ENCODE data around the gene SHISA8.

The SHISA8 gene

GRCh38 chr22:41910050-41911000 is 4.5 kb downstream of the SHISA8 start:
- Histone ChIP-seq H3K36me3 (ENCODE audit: control insufficient read depth, insufficient read depth, low read length) (peaks cover 6% of the 10 kb centered on the region), H3K9me3 (ENCODE audit: control insufficient read depth, insufficient read depth, low read length) (no peaks in the 10 kb centered on the region), H3K4me1 (ENCODE audit: control insufficient read depth, insufficient read depth, low read length) (no peaks in the 10 kb centered on the region), H3K4me3 (ENCODE audit: low read depth, low read length) (peak overlapping the region; percentile 13), H3K27me3 (ENCODE audit: control insufficient read depth, insufficient read depth, low read length) (peaks cover 64% of the 10 kb centered on the region), H3K9ac (ENCODE audit: low read depth, low read length) (no peak overlapping the region)

GRCh38 chr22:41909310-41910049 is 5.4 kb downstream of the SHISA8 start:
- Histone ChIP-seq H3K4me1 (ENCODE audit: control insufficient read depth, insufficient read depth, low read length) (no peaks in the 10 kb centered on the region), H3K27me3 (ENCODE audit: control insufficient read depth, insufficient read depth, low read length) (peaks cover 57% of the 10 kb centered on the region), H3K36me3 (ENCODE audit: control insufficient read depth, insufficient read depth, low read length) (peaks cover 14% of the 10 kb centered on the region), H3K9me3 (ENCODE audit: control insufficient read depth, insufficient read depth, low read length) (no peaks in the 10 kb centered on the region), H3K9ac (ENCODE audit: low read depth, low read length) (no peak overlapping the region), H3K4me3 (ENCODE audit: low read depth, low read length) (peak overlapping the region; percentile 13)

DNA sequence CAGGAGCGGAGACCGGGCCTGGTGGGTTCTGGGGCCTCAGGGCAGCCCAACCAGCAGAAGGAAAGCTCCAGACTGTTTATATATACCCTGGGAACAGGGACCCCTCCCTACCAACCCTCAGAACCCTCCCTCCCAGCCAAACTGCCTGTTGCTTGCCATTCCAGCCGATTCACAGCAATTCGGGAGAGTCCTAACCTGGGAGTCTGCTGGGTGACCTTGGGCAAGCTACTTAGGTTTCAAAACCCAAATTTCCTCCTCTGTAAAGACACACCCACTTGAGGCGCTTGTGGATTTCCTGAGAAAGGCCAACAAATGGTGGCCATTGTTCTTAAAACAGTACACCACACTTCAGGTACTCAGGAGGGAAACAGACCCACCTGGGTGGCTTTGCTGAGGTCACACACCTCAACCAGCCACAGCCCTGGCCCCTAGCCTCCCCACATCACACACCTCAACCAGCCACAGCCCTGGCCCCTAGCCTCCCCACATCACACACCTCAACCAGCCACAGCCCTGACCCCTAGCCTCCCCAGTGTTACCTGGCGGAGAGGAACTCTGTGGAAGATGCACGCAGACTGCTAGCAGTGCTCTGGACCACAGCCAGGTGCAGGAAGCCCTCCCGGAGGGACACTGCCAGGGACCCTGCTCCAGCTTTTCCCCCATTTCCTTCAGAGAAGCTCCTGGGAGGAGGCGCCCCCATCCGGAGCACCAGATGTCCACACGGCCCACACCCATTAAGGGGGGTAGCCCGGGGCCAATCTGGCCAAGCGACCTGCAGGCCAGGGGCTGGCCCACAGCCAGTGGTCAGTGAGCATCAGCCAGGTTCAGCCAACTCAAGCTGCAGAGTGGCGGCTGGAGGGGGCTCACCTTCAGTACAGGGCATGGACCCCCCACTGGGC is 6.2 kb downstream of the SHISA8 start:
- Histone ChIP-seq H3K36me3 (ENCODE audit: control insufficient read depth, insufficient read depth, low read length) (peaks cover 22% of the 10 kb centered on the region), H3K9me3 (ENCODE audit: control insufficient read depth, insufficient read depth, low read length) (no peaks in the 10 kb centered on the region), H3K4me1 (ENCODE audit: control insufficient read depth, insufficient read depth, low read length) (no peaks in the 10 kb centered on the region), H3K27me3 (ENCODE audit: control insufficient read depth, insufficient read depth, low read length) (peaks cover 54% of the 10 kb centered on the region), H3K4me3 (ENCODE audit: low read depth, low read length) (peak overlapping the region; percentile 13), H3K9ac (ENCODE audit: low read depth, low read length) (no peak overlapping the region)

GRCh38 chr22:41907436-41908401 is 7.2 kb downstream of the SHISA8 start:
- Histone ChIP-seq H3K4me1 (ENCODE audit: control insufficient read depth, insufficient read depth, low read length) (no peaks in the 10 kb centered on the region), H3K27me3 (ENCODE audit: control insufficient read depth, insufficient read depth, low read length) (peaks cover 45% of the 10 kb centered on the region), H3K9me3 (ENCODE audit: control insufficient read depth, insufficient read depth, low read length) (no peaks in the 10 kb centered on the region), H3K36me3 (ENCODE audit: control insufficient read depth, insufficient read depth, low read length) (peaks cover 29% of the 10 kb centered on the region), H3K4me3 (ENCODE audit: low read depth, low read length) (no peak overlapping the region), H3K9ac (ENCODE audit: low read depth, low read length) (no peak overlapping the region)

- peaks cover 36% of the 10 kb centered on the region for H3K27me3 ChIP-seq (ENCODE audit: control insufficient read depth, insufficient read depth, low read length)
- H3K36me3 ChIP-seq (ENCODE audit: control insufficient read depth, insufficient read depth, low read length): peaks cover 38% of the 10 kb centered on the region
- no peak overlapping the region for H3K9ac ChIP-seq (ENCODE audit: low read depth, low read length)
These were observed 8.1 kb downstream of the SHISA8 start for GRCh38 chr22:41906822-41907221.

GRCh38 chr22:41905411-41906202 is 9.3 kb downstream of the SHISA8 start:
- no peaks in the 10 kb centered on the region for H3K9me3 ChIP-seq (ENCODE audit: control insufficient read depth, insufficient read depth, low read length)
- no peak overlapping the region for H3K9ac ChIP-seq (ENCODE audit: low read depth, low read length)
- no peak overlapping the region for H3K4me3 ChIP-seq (ENCODE audit: low read depth, low read length)
- peaks cover 47% of the 10 kb centered on the region for H3K36me3 ChIP-seq (ENCODE audit: control insufficient read depth, insufficient read depth, low read length)
- H3K4me1 ChIP-seq (ENCODE audit: control insufficient read depth, insufficient read depth, low read length): no peaks in the 10 kb centered on the region
- H3K27me3 ChIP-seq (ENCODE audit: control insufficient read depth, insufficient read depth, low read length): peaks cover 23% of the 10 kb centered on the region

More at GRCh38 chr22:41906822-41907221, 8.1 kb downstream of the SHISA8 start:
- Histone ChIP-seq H3K4me1 (ENCODE audit: control insufficient read depth, insufficient read depth, low read length) (no peaks in the 10 kb centered on the region), H3K9me3 (ENCODE audit: control insufficient read depth, insufficient read depth, low read length) (no peaks in the 10 kb centered on the region), H3K4me3 (ENCODE audit: low read depth, low read length) (no peak overlapping the region)

DNA sequence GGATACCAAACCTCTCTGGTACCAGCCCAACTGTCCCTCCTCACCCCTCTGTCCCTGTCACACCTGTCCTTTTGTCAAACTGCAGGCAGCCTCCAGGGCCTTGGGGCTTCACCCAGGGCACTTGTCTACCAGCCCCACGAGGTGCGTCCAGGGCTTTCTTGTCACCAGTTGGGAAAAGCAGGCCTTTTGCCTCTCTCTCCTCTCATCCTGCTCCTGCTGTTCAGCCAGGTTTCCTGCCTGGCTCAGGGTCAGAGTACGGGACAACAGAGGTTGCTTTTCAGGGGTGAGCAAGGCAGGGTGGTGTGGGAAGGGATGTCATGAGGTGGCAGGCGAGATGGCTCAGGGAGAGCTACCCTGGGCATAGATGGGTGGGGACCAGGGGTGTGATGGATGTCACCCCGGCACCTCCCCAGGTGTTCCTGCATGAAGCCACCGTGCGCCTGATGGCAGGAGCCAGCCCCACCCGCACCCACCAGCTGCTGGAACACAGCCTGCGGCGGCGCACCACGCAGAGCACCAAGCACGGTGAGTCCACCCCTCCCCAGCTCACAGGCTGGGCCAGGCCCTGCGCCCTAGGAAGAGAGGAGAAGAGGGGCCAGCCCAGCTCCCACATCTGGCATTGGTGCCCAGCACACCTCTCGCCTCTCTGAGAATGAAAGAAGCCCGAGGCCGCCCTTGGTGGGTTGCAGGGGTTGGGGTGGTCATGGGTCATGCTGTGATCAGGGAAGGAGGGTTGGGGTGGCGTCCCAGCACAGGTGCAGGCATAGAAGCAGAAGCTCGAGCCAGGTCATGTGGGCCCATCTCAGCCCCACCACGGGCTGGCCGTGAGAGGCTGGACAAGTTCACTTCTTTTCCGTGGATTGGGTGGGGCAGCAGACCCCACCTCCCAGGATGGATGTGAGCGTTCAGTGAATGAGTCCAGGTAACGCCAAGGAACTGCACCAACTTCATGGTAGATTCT is 10.1 kb downstream of the SHISA8 start:
- Histone ChIP-seq H3K4me1 (ENCODE audit: control insufficient read depth, insufficient read depth, low read length) (no peaks in the 10 kb centered on the region), H3K27me3 (ENCODE audit: control insufficient read depth, insufficient read depth, low read length) (peaks cover 19% of the 10 kb centered on the region), H3K4me3 (ENCODE audit: low read depth, low read length) (no peak overlapping the region), H3K9me3 (ENCODE audit: control insufficient read depth, insufficient read depth, low read length) (no peaks in the 10 kb centered on the region), H3K9ac (ENCODE audit: low read depth, low read length) (no peak overlapping the region), H3K36me3 (ENCODE audit: control insufficient read depth, insufficient read depth, low read length) (peaks cover 55% of the 10 kb centered on the region)

DNA sequence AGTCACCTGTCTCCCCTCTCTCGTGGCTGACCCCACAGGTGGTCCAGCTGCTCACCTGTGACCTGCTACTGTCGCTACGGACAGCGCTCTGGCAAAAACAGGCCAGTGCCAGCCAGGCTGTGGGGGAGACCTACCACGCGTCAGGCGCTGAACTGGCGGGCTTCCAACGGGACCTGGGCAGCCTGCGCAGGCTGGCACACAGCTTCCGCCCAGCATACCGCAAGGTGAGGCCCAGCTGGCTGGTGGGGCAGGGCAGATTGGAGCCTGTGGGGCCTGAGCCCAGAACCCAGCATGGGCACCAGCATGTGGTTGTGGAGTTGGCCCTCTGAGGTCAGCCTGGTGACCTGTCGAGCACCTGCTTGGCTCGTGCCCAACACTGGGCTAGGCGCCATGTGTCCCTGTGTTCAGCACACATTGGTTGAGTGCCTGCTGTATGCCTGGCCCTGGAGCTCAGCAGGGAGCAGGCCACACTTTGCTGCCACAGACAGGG is 11.9 kb downstream of the SHISA8 start:
- no peak overlapping the region for H3K9ac ChIP-seq (ENCODE audit: low read depth, low read length)

GRCh38 chr22:41902016-41902415 is 12.9 kb downstream of the SHISA8 start:
- no peaks in the 10 kb centered on the region for H3K27me3 ChIP-seq (ENCODE audit: control insufficient read depth, insufficient read depth, low read length)
- no peaks in the 10 kb centered on the region for H3K4me1 ChIP-seq (ENCODE audit: control insufficient read depth, insufficient read depth, low read length)
- no peaks in the 10 kb centered on the region for H3K9me3 ChIP-seq (ENCODE audit: control insufficient read depth, insufficient read depth, low read length)
- H3K36me3 ChIP-seq (ENCODE audit: control insufficient read depth, insufficient read depth, low read length): peaks cover 77% of the 10 kb centered on the region
- no peak overlapping the region for H3K4me3 ChIP-seq (ENCODE audit: low read depth, low read length)
- H3K9ac ChIP-seq (ENCODE audit: low read depth, low read length): no peak overlapping the region

More for the DNA sequence above, 11.9 kb downstream of the SHISA8 start:
- Histone ChIP-seq H3K4me1 (ENCODE audit: control insufficient read depth, insufficient read depth, low read length) (no peaks in the 10 kb centered on the region), H3K36me3 (ENCODE audit: control insufficient read depth, insufficient read depth, low read length) (peaks cover 72% of the 10 kb centered on the region), H3K27me3 (ENCODE audit: control insufficient read depth, insufficient read depth, low read length) (peaks cover 4% of the 10 kb centered on the region), H3K9me3 (ENCODE audit: control insufficient read depth, insufficient read depth, low read length) (no peaks in the 10 kb centered on the region), H3K4me3 (ENCODE audit: low read depth, low read length) (no peak overlapping the region)

All from iPS-15b (cell line).